CMK (cell line): ENCODE measurements around the gene PRDM16.

Source experiments
- DNase-seq: peaks from one replicate; pipeline ENCODE4 v3.0.0-alpha.2; 2010; ENCODE audit warnings: low read depth

The PRDM16 gene

DNA sequence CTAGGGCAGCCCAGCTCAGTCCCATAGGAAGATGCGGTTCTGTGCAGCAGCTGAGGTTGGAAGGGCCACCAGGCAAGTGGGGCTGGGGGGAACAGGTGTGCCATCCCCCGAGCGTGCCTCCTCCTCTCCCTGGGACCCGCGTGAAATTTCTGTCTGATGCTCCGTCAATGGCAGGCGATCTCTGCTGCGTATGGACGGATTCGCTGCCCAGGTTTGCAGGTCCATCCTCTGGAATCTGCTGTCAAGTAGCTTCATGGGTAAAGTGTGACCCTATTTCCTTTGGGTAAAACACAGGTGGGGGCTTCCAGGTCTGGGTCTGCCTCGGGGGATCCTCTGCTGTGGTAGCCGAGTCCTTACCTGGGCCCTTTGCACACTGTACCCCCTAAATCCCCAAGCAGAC lies 270.9 kb downstream of the PRDM16 start:
- DNase-seq, result no peak

DNA sequence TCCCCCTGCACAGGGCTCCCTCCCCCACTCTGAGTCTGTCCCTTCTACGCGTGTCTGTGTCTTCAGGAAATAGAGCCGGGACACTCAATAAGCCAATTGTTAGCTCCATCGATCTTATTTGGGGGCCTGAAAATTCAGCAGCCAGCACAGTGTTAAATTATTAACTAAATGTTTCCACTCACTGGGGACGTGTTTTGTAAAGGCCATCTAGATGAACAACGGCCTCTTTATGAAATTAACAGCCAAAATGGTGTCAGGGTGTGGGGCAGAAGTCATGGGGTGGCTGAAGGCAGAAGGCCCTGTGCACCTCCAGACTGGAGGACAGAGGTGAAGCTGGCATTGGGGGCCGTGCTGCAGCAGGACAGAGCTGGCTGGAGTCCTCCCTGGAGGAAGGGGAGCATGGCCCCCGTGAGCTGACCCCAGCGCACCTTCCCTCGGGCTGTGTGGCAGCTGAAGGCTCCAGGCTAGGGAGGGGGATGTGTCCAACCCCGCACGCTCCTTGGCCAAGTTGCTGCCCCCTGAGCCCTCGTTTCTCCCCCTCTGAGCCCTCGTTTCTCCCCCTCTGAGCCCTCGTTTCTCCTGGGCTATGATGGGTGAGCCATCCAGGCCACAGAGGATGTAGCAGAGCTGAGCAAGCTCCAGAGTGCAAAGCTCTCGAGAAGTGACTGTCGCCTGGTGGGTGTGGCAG lies 271.7 kb downstream of the PRDM16 start:
- no peak for DNase-seq

DNA sequence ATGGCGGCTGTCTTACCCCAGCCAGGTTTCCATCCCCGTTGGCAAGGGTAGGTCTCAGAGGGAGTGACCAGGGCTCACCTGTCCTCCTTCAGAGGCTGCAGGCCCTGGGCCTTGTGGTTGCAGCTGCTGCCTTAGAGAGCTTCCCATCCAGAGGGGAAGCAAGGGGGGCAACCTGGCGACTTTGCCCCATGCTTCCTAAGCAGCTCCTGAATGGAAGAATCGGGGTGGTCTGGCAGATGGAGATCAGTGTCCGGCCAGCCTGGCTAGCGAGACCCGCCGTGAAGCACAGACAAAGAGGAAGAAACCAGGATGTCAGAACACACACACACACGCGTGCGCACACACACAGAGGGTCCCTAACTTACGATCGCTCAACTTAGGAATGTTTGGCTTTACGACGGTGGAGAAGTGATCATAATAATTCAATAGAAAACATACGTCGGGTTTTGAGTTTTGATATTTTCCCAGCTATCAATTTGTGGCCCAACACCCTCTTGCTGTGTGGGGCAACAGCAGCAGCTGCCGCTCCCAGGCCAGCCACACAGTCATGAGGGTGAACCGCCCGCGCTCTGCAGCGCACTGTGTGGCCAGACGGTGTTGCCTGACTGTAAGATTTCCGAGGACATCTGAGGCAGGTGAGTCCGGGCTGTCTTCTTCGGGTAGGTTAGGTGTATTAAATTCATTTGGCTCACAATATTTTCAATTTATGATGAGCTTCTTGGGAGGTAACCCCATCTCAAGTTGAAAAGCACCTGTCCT lies 272.4 kb downstream of the PRDM16 start:
- DNase-seq, result no peak

DNA sequence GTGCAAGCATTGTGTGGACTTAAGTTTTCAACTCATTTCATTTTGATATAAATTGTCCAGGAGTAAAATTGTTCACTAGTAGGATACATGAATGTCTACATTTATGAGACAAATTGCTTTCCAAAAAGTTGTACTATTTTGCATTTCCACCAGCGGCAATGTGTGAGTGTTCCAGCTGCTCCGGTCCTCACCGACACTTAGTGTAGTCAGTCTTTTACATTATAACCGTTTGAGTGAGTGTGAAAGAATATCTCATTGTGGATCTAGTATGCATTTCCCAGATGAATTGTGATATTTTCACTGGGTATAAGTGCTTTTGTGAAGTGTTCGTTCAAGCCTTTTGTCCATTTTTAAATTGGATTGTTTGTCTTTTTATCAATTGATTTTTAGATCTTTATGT lies 274.0 kb downstream of the PRDM16 start:
- DNase-seq, result no peak

DNA sequence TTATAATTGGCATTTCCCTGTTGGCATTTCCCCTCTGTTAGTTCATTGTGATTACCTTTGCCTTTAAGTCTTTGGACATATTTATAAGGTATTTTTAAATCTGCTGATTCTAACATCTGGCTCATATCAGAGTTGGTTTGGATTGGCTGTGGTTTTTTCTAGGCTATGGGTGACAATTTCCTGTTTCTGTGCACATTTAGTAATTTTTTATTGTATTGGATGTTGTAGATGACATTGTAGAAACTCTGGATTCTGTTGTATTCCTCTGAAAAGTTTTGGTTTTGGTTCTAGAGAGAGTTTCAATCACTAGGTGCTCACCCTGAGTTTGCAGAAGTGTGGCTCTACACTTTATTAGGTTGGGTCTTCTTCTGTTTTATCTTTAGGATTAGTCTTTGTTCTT lies 275.4 kb downstream of the PRDM16 start:
- no peak for DNase-seq

GRCh38 chr1:3345792-3346191 lies 276.8 kb downstream of the PRDM16 start:
- no peak for DNase-seq

- DNase-seq, result no peak
Observed at GRCh38 chr1:3346478-3346877, 277.5 kb downstream of the PRDM16 start.

DNA sequence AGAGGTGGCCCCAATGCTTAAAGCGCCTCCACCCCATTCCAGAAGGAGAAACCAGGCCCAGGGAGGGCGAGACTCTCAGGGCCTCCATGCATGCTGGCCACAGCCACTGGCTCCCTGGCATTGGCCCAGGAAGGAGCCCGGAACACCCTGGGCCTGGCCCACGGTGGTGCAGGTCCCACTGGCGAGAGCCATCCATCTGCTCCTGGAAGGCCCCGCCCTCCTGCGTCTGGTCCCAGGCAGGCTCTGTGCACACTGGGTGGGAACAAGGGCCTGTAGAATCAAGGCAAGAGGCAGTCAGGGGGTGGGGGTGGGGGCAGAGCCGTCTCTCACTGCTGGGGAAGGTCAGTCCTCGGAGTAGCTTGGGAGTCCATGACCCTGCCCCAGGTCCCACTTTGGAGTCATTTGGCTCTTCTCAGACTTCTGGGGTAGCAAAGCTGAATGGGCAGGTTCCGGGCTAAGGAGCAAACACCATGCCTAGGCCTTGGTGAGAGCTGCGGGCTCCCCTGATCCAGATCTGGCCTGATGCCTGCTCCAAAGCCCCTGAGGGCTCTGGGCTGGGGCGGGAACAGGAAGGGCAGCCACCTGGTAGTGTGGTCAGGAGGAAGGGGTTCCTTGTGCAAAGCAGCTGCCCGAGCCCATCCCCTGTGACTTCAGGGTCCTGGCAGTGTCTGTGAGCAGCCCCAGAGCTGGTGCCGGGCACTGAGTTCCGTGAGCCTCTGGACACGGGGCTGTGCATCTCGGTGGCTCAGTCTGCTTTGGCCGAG lies 278.4 kb downstream of the PRDM16 start:
- no peak for DNase-seq

- DNase-seq, result no peak
Observed at GRCh38 chr1:3348196-3348865, 279.3 kb downstream of the PRDM16 start.

GRCh38 chr1:3349161-3349967 lies 280.4 kb downstream of the PRDM16 start:
- no peak for DNase-seq

GRCh38 chr1:3349968-3350299 lies 280.9 kb downstream of the PRDM16 start:
- DNase-seq, result no peak

DNA sequence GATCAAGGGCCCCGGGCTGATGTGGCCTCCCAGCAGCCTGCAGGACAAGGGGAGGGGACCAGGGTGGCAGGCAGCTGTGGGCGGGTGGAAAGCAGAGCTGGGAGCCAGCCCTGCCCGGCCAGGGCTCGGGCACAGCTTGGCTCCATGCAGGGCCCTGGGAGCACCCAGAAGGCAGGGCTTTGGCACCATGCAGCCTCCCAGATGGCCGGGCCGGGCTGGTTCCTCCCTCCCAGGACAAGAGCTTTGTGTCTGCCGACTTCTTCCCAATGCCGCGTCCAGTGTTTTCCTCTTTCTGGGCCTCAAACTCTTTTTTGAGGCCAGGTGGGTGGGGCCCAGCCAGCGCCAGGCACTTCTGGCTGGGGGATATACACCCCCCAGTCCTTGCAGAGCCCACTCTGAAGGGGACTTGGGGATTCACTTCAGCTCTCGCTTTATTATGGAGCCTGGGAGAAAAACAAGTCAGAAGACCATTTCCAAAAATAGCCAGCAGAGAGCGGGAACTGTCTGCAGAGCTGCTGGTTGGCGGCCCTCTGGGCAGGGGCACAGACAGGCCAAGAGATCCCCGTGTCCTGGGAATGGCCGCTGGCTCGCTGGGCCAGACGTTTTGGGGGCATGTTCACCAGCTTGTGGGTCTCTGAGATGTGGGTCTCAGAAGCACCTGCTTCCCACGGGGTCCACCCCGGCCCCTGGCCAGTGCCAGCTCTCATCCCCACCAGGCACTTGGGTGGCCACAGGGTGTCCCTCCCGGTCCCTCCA lies 281.7 kb downstream of the PRDM16 start:
- DNase-seq, result no peak

DNA sequence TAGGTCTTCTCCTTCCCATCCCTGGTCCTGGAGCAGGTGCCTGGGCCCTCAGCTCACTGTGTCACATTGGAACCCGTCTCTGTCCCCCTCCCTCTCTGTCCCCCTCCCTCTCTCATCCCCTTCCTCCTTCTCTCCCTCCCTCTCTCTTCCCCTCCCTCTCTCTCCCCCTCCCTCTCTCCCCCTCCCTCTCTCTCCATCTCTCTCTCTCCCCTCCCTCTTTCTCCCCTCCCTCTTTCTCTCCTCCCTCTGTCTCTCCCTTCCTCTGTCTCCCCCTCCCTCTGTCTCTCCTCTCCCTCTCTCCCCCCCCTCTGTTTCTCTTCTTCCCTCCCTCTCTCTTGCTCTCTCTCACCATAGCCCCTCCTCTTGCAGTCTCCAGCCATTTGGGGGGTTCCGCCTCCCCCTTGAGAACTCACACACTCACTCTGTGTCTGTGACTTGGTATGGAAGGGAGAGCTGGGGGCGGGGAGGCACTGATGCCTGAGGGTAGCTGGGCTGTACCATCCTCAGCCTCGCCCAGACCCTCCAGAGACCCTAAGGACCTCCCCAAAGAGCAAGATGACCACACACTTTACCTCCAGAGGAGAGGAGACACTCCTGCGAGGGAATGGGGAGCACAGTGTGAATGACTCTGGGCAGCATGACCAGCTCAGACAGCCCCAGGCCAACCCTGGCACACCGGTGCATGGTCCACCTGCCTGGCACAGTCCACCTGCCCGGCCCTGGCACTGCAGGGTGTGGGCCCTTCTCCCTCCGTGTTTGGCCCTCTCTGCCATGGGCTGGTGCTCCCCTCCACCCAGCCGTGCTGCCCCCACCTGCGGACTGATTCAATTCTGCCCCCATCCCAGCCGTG lies 282.7 kb downstream of the PRDM16 start:
- no peak for DNase-seq

DNA sequence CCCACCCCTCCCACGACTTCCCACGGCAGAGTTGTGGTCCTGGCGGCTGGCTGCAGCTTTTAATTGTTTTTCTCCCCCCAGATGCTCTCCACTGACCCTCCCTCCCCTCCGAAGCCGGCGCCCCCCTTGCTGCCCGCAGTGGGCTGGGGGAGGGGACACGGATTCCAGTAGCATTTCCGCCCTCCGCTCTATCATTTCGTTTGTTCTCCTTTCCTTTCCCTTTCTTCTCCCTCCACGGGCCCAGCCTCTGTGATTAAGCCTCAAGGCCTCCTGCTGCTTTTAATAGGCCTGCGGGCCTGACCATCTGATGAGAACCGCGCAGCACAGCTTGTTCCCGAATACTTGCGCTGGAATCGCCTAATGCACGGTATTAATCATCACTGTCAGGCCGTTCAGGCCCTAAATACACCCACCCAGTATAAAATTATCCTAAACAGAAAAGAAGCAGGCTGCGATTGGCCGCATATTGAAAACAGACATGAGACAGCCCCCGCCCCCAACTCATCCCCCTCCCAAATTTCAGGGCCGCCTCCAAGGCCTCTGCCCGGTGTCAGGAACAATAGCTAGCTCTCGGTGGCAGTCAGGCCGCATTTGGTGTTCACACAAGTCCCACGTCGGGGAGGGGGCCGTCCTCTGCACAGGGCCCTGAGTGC lies 283.4 kb downstream of the PRDM16 start:
- no peak for DNase-seq

DNA sequence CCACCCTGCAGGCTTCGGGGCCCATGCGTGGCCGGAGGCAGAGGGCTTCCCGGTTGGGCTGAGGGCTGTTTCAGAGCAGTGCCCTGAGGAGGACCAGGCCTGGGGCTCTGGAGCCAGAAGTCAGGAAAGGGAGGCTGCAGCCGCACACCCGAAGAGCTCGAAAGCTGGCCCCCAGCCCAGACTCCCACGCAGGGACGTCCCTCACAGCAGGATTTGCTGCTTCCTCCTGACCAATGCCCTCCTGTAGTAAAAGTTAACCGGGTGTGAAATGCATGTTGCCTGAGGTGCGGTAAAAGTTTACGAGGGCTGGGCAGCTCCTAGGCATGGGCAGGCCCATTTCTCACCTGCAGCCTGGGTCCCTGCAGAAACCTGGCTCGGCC lies 283.9 kb downstream of the PRDM16 start:
- no peak for DNase-seq

DNA sequence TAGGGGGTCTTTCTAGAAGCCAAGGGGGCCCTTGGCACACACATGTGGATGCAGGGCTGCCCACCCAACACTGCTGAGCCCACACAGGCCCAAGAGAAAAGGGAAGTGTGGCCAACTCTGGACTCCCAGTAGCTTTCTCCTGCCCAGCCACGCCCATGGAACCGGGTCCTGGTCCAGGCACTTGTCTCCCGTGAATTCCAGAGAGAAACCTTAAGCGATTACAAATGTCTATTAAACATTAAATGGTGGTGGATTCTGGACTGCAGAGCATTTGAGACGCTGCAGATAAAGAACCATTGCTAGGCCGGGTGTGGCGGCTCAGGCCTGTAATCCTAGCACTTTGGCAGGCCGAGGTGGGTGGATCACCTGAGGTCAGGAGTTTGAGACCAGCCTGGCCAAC lies 284.9 kb downstream of the PRDM16 start:
- no peak for DNase-seq

GRCh38 chr1:3355089-3355488 lies 286.1 kb downstream of the PRDM16 start:
- no peak for DNase-seq

GRCh38 chr1:3355894-3356826 lies 287.2 kb downstream of the PRDM16 start:
- no peak for DNase-seq
